ENCODE measurements around the gene CNOT6L. TPM values are rescaled to one million over a fixed set of nuclear protein-coding genes. Genes with fewer than 3 reads are reported as not detected.

CNOT6L gene
- total RNA-seq, result 10 to 100 TPM; 31.3 to 49.4 (median 33.8) TPM

GRCh38 chr4:77818602-77819403, at the start of gene CNOT6L:
CNOT6L (minus strand) TSS chr4:77819368; CDS start chr4:77819308, 60 bp downstream.
- TF ChIP-seq CTCF (IDR thresholded peaks at IDR 0.05; ENCODE audit: low read depth), result no peak

DNA sequence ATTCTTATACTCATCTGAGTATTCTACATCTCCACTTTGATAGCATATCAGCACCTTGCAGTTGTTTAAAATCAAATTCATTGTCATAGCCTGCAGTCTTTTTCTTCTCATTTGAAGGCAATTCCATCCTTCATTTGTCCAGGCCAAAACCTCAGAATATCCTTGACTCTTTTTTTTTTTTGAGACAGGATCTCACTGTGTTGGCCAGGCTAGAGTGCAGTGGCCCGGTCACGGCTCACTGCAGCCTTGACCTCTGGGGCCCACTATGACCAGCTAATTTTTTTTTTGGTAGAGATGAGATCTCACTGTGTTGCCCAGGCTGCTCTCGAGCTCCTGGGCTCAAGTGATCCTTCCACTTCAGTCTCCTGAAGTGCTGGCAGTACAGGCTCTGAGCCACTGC, 46.1 kb upstream of the CNOT6L start:
- no peak for TF ChIP-seq CTCF (IDR thresholded peaks at IDR 0.05; ENCODE audit: low read depth)

GRCh38 chr4:77862478-77863216, 43.5 kb upstream of the CNOT6L start, which contains the start of gene MRPL1:
MRPL1 (plus strand) TSS chr4:77862830; CDS start chr4:77862849, 19 bp downstream.
- no peak for TF ChIP-seq CTCF (IDR thresholded peaks at IDR 0.05; ENCODE audit: low read depth)

GRCh38 chr4:77861495-77861894, 42.3 kb upstream of the CNOT6L start:
- TF ChIP-seq CTCF (IDR thresholded peaks at IDR 0.05; ENCODE audit: low read depth), result no peak

DNA sequence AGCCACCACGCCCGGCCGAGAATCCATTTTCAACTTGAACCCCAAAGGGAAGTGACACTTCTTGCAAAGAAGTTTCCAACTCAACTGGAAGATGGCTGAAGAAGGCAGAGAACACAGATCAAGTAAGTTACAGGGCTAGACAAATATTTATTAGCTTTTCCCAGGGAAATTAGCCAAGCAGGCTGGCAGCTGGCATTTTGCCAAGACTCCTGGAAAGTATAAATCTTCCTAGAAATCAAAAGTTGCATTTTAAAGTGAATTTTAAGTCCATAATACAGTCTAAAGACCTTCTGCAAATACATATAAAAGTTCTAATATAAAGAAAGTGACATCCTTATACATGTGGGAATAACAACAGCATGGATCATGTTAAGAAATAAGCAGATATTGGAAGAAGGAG, 40.1 kb upstream of the CNOT6L start:
- no peak for TF ChIP-seq CTCF (IDR thresholded peaks at IDR 0.05; ENCODE audit: low read depth)

- no peak for TF ChIP-seq CTCF (IDR thresholded peaks at IDR 0.05; ENCODE audit: low read depth)
Observed at GRCh38 chr4:77856152-77856551, 37.0 kb upstream of the CNOT6L start.

DNA sequence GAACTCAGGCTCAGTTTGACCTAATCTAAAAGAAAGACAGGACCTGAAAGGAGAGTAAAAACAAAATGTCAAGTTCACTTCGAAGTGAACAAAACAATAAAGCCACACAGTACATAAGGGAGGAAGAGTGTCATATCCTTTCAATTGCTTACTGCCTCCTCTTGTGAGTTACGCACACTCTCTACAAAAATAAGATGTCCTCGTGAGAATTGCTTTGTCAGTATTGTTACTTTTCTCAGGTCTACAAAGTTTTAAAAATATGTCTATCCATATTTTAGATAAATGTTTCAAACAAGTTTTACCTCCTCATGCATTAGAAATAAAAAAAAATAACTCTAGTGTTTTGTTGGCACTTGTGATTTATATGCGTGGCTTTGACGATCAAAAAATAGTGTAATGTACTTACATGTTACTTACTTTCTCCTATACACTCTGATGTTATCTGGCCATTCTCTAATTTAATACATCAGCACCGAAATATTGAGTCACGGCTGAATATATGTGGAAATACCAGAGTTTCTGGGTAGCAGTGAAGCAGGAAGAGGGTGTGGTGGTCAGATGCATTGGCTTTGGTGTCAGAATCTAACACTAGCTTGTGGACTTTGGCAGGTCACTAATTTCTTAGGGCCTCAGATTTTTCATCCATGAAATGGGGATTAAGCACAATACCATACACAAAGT, 35.4 kb upstream of the CNOT6L start:
- no peak for TF ChIP-seq CTCF (IDR thresholded peaks at IDR 0.05; ENCODE audit: low read depth)
